RPMI7951 (cell line): ENCODE results near the gene COBL. TPM values are rescaled to one million over a fixed set of nuclear protein-coding genes. Genes with fewer than 3 reads are reported as not detected.

Source experiments
- DNase-seq: peaks from one replicate; pipeline ENCODE4 v3.0.0-alpha.2; 2012; ENCODE audit warnings: low read depth
- total RNA-seq: library from RNA; depleted of rRNA; stranded (reverse); fragments of >200 nt; shearing (Covaris generic); gene quantifications from 2 replicates; pipeline ENCODE4 v1.2.3, GENCODE V29; 2014

COBL gene
- total RNA-seq, 1 experiment from 2014 or later, result not detected

GRCh38 chr7:51027106-51027934 lies 289.3 kb downstream of the COBL start:
- DNase-seq, result no peak

- DNase-seq, result no peak
Measured at GRCh38 chr7:51026341-51026740, 290.3 kb downstream of the COBL start.

DNA sequence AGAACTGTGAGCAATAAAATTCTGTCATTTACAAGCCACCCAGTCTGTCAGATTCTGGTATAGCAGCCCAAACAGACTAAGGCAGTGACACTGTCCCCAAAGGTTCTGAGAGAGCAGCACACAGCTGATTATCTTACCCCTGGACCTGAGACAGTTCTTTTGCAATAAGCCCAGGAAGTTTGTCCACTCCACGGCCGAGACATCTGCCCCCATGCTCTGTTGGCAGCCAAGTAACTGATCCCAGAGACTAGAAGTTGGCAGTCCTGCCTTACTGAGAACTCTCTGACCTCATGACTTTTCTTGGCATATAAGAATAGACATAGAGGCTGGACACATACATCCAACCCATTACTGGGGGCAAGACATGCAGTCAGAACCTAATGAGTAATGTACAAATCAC lies 290.9 kb downstream of the COBL start:
- DNase-seq, result no peak

- no peak for DNase-seq
Measured at GRCh38 chr7:51024867-51025266, 291.7 kb downstream of the COBL start.

- DNase-seq, result no peak
Measured at GRCh38 chr7:51023547-51023946, 293.1 kb downstream of the COBL start.

DNA sequence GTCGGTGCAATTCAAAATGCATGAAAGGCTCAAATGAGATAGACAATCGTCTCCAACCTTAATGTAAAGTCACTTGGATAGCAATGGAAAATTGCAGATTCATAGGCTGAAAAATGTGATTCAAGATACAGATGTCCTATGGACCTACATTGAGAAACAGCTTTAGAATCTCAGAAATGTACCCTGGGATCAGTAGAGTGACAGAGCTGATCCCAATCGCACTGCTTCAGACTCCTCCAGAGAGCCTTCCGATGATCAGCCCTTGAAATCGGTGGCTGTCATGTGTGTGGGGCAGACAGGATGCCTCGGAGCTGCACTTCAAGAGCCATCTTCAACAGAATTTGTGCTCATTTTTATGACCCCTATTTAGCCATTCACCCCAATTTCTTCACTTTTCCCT lies 293.8 kb downstream of the COBL start:
- DNase-seq, result no peak

- peak; percentile 36 for DNase-seq
Measured at GRCh38 chr7:51021906-51022570, 294.6 kb downstream of the COBL start.

- DNase-seq, result no peak
Measured at GRCh38 chr7:51020944-51021343, 295.7 kb downstream of the COBL start.

DNA sequence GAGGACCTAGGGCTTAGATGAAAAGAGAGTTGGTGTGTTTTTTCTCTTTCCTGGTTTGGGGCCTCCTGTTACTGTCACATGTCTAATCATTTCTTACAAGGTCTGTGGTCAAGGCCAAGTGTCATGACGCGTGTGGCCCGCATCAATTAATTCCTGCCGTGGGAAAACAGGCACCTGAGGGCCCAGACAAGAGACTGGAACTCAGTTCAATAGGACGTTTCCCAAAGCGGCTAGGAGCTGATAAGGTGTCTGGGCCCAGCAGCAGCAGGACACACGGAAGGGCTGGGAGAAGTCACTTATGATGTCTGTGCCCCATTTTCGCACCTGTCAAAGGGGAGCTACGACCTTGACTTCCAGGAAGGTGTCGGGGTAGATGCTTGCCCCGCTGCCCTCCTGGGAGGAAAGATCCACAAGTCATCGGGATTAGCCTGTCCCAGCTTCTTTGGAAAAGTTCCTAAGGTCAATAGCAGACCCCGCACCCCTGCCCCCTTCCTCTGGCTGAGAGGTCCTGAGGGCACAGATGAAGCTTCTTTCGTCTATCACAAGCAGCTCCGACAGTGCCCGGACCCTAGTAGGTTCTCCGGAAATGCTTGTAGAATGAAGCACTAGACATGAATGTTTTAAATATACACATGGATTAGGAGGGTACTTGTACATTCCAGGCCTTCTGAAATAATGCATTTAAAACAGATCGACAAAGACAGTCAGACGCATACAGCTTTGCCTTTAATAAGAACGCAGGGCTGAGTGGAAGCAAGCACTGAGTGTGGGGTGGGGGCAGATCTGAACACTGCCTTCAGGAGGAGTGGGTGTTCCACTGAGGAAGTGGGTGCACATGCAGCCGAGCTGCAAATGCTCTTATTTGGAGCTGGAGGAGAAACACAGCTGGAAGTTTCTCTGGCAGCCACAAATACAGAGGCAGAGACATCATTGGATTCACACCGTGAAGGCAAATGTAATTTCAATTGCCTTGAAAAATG lies 296.4 kb downstream of the COBL start:
- DNase-seq, result no peak

- DNase-seq, result peak; percentile 99
Measured at GRCh38 chr7:51019191-51019844, 297.3 kb downstream of the COBL start.

DNA sequence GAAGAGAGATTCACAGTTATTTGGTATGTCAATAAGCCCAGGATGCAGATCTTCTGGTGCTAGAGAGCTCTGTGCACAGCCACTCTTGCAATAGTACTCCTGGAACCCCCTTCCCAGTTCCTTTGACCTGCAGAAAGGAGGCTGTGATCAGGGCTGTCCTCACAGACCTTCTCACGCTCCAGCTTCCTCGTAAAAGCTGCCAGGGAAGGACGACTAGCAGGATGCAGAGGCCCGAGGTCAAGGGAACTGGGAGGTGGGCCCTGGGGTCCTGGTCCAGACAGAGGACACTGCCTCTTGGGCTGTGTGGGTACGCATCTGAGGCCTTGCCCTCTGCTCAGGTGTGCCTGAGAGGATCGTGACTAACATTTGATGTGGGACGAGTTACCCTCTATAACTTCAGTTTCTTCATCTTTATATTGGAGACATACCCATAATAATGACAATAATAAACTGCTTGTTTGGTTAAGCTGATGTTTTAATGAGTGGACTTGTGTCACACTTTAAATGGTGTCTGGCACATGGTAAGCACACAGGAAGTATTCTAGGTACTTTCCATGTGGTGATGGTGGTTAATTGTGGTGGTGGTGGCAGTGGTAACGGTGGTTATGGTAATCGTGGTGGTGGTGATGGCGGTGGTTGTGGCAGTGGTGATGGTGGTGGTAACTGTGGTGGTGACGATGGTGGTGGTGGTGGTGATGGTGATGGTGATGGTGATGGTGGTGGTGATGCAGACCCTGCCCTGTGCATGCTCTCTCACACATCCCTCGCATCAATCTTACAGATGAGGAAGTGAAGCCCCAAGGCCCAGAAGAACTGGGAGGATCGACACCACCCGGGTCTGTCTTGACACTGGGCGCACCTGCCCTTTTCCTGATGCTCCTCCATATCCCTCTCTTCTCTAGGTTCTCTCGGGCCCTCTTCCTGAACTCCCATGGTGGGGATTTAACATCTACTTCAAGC lies 298.8 kb downstream of the COBL start:
- DNase-seq, result no peak

- no peak for DNase-seq
Measured at GRCh38 chr7:51016546-51016945, 300.1 kb downstream of the COBL start.

DNA sequence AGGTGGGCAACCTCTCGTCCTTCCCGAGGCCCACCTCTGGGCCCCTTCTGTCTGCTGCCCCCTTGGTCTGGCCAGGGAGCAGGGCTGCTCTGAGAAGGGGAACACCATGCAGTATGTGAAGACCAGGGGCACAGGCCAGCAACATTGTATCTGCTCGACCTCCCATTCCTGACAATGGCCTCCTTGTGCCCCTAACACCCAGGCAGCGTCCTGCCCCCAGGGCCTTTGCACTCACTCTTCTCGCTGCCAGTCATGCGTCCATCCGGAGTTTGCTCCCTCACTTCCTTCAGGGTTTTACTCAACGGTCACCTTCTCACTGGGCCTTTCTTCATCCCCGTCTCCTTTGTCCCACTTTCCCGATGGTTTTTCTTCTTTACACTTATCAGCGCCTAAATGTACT lies 301.0 kb downstream of the COBL start:
- DNase-seq, result no peak

DNA sequence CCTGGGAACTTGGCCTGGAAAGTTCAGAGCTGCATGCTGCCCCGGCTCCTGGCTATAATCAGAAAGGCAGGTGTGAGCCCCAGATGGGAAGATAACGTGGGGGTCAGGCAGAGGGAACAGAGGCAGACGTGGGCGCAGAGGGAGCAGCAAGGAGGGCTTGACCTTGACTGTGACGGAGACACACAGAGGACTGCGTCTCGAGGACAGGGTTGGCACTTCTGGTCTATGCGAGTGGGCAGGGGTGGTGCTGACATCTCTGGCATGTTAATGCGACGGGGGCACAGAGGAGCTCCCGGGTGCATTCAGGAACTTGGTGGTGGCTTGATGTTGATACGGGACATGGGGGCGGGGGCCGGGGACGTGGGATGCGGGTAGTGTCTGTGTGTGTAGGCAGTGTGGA lies 301.8 kb downstream of the COBL start:
- no peak for DNase-seq

DNA sequence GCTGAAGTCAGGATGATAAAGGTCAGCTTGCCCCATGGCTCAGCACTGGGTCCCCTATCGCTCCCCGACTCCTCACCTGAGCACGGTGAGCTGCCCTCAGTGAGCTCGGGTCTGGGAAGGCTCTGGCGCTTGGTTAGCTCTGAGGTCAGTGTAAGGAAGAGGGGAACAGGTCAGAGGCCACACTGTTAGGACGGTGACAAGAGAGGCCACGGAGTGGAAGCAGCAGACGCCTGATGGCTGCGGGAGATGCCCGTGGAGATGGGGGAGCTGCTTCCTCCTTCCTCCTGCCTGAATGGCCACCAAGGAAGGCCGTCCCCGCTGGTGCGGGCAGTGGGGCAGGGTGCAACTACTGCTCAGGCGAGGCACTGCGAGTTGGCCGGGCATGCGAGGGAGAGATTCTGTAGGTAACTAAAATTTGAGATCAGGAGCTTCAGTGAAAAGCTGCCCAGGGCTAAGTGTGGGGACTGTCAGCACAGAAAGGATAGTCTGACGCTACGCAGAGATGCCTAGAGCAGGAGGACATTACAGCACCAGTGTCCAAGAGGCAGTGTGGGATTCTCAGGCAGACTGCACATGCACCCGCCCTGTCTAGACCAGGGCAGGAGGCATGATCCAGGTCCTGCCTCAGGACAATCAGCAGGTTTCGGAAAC lies 302.6 kb downstream of the COBL start:
- no peak for DNase-seq

- no peak for DNase-seq
Measured at GRCh38 chr7:51013218-51013786, 303.3 kb downstream of the COBL start.

DNA sequence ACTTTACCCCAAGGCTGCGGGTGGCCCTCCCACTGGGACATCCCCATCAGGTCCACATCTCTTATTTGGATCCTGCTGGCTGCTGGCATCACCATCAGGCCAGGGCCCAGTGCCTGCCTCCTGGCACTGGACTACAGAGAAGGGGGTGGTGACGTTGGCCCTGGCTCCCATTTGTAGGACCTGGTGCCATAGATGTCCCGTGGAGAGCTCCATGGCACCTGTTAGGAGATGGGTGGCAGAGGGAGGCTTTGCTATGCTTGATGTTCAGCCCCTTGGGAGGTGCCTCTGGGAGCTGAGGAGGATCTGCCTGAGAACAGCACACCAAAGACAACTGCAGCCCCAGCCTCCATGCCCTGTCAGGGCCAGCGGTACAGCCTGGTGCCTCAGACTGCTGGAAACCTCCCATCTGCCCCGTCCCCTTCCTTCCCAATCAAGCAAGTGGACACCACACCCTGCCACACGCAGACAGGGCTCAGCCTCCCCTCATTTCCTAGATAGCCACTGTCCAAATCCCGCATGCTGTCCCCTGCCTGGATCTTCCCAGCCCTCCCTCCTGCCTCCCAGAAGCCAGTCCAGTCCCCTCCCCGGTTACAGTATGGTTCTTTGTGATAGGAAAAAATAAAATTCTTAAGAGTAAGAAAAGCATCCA lies 303.9 kb downstream of the COBL start:
- DNase-seq, result no peak

DNA sequence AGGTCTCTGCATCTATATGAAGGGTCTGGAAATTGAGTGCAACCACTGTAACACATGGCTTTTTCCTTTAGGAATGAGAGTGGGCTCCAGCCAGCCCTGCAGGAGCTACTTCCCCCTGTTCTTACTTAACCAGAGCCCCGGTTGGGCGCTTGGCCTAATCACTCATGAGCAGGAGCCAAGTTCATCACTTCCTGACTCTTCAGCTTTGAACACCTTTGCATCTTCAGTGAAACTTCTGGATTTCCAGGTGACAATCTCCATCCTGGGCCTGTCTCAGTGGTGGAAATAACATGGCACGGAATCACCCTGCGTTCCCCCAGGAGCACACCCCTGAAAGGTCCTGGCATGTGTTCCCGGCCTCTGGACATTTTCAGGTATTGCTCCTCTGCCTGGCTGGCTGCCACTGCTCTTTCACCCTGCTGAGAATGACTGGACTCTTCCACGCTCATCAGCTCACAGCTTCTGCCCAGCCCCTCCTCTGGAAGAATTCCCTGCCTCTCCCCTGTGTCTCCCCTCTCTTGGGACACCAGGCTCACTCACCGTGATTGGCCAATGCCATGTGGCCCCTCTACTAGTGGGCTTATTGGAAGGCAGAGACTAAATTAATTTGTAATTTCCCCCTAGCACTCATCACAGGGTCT lies 304.8 kb downstream of the COBL start:
- no peak for DNase-seq

- DNase-seq, result no peak
Measured at GRCh38 chr7:51010534-51010933, 306.1 kb downstream of the COBL start.
